ENCODE data around the gene CYP2S1.

DNA sequence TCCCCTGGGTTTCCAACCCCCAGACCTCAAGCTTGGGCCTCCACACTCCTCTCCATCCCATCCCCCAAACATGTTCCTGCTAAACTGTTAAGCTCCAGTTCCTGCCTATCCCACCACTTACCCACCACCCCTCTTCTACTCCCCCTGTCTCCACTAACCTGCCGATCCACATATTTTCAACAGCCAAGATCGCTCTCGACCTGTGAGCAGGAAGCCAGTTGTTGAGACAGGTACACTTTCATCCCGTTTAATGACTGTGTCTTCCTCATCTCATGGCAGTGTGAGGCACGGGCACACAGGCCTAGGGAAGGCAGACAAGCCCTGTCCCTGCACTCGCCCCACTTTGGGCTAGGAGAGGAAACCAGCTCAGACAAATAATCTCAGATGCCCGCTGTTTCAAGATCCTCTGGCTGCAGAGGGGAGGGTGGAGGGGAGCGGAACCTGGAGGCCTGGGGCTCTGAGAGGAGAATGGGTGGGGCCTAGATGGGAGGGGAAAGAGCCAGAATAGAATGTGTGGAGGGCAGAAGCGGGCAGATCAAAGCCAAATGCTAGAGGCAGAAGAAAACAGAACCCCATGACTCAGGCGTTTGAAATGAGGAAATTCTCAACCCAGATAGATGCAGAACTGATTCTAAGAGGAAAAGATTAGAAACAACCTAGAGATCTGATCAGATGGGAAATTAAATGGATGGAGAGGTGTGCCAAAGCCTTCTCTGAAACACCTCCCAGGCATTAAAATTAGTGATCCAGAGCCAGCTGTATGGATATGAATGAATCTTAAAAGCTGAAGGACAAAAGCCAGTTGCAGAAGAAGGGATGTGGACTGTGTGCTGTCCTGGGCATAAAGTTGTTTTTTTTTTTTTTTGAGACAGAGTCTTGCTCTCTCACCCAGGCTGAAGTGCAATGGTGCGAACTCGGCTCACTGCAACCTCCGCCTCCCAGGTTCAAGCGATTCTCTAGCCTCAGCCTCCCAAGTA is 16.9 kb upstream of the CYP2S1 start:
- TF ChIP-seq, protein P1, sequence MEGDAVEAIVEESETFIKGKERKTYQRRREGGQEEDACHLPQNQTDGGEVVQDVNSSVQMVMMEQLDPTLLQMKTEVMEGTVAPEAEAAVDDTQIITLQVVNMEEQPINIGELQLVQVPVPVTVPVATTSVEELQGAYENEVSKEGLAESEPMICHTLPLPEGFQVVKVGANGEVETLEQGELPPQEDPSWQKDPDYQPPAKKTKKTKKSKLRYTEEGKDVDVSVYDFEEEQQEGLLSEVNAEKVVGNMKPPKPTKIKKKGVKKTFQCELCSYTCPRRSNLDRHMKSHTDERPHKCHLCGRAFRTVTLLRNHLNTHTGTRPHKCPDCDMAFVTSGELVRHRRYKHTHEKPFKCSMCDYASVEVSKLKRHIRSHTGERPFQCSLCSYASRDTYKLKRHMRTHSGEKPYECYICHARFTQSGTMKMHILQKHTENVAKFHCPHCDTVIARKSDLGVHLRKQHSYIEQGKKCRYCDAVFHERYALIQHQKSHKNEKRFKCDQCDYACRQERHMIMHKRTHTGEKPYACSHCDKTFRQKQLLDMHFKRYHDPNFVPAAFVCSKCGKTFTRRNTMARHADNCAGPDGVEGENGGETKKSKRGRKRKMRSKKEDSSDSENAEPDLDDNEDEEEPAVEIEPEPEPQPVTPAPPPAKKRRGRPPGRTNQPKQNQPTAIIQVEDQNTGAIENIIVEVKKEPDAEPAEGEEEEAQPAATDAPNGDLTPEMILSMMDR (conservative IDR thresholded peaks at IDR 0.05; ENCODE audit: low read length): no peak
- TF ChIP-seq EZH2phosphoT487 (IDR thresholded peaks at IDR 0.05; ENCODE audit: borderline replicate concordance, low read depth, low read length): no peak

All from OCI-LY7 (cell line).